ENCODE measurements around the gene CORIN. TPM values are rescaled to one million over a fixed set of nuclear protein-coding genes. Genes with fewer than 3 reads are reported as not detected.

CORIN gene
- total and polyA plus RNA-seq, 10 of the 15 experiments (the other 5 are each of a cell fraction or from before 2014, with no cell fraction given), result 0.02 to 0.45 (median 0.09) TPM; not detected in 3

DNA sequence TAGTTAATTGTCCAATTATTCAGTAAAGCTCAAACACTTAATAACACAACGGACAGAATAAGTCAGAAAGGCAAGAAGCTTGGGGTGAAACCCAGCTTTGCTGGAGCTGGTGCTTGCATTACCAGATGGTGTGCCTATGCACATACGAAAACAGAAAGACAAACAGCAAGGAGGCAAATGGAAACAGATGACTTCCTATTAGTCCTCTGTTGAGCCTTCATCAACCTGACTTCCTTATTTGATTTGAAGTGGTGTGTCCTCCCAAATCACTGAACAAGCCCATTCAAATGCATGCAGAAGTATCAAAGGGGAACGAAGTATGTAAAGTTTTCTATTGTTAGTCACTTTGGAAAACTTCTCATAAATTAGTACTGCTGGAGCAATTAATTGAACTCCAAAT lies 186.6 kb downstream of the CORIN start:
- Histone ChIP-seq H2AFZ (ENCODE audit: control insufficient read depth, low read depth, low read length) (no peak overlapping the region), H3K36me3 (ENCODE audit: control insufficient read depth in 2 of 2, insufficient read depth in 2 of 2, low read length in 1 of 2) (no peaks in the 10 kb centered on the region), H3K27ac (ENCODE audit: control insufficient read depth, insufficient read depth) (no peak overlapping the region), H4K20me1 (ENCODE audit: control insufficient read depth, insufficient read depth) (no peaks in the 10 kb centered on the region), H3K4me2 (ENCODE audit: control insufficient read depth, insufficient read depth) (no peak overlapping the region), H3K79me2 (ENCODE audit: control insufficient read depth, insufficient read depth, low read length) (no peaks in the 10 kb centered on the region), H3K9ac (ENCODE audit: control insufficient read depth, insufficient read depth, low read length) (no peak overlapping the region), H3K4me3 (no peak overlapping the region), H3K27me3 (replicated peaks in 1 of 2; ENCODE audit: control insufficient read depth in 2 of 2, insufficient read depth in 2 of 2, low read length in 1 of 2) (no peaks in the 10 kb centered on the region), H3K4me1 (ENCODE audit: control insufficient read depth, insufficient read depth, low read length) (no peaks in the 10 kb centered on the region), H3K9me3 (replicated peaks; ENCODE audit: control insufficient read depth, insufficient read depth, low read length) (no peaks in the 10 kb centered on the region)
- DNase-seq (ENCODE audit: low read depth, low spot score) (no peak), FAIRE-seq (no peak), ATAC-seq (no peak)
- RAD21 ChIA-PET (ENCODE audit: unreplicated experiment), result interaction anchor here (1.0 kb wide), 1 partner anchor 11 kb away, joined by 3 read pairs; no protein-coding TSS in a partner anchor
- intact Hi-C loops (cut with micrococcal nuclease; ENCODE audit: unreplicated experiment) (no loop called here), in situ Hi-C loops (cut with MboI) (no loop called here)
- TF ChIP-seq HSF1 (IDR thresholded peaks at IDR 0.05; ENCODE audit: low read depth, low read length), result no peak
- TF ChIP-seq STAT3 (IDR thresholded peaks at IDR 0.05; ENCODE audit: low read depth, low read length), result no peak
- TF ChIP-seq, protein P1, sequence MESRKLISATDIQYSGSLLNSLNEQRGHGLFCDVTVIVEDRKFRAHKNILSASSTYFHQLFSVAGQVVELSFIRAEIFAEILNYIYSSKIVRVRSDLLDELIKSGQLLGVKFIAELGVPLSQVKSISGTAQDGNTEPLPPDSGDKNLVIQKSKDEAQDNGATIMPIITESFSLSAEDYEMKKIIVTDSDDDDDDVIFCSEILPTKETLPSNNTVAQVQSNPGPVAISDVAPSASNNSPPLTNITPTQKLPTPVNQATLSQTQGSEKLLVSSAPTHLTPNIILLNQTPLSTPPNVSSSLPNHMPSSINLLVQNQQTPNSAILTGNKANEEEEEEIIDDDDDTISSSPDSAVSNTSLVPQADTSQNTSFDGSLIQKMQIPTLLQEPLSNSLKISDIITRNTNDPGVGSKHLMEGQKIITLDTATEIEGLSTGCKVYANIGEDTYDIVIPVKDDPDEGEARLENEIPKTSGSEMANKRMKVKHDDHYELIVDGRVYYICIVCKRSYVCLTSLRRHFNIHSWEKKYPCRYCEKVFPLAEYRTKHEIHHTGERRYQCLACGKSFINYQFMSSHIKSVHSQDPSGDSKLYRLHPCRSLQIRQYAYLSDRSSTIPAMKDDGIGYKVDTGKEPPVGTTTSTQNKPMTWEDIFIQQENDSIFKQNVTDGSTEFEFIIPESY (IDR thresholded peaks at IDR 0.05), result no peak
- no peak for TF ChIP-seq ZNF217 (IDR thresholded peaks at IDR 0.05)
- TF ChIP-seq SREBF2 (IDR thresholded peaks at IDR 0.05; ENCODE audit: low read length), result no peak
- no peak for TF ChIP-seq MTA3 (IDR thresholded peaks at IDR 0.05; ENCODE audit: borderline replicate concordance, low read length)
- TF ChIP-seq RFX5 (IDR thresholded peaks at IDR 0.05; ENCODE audit: low read depth, low read length), result no peak
- no peak for TF ChIP-seq FOXM1 (IDR thresholded peaks at IDR 0.05; ENCODE audit: low read depth, low read length)
- no peak for TF ChIP-seq NR2F1 (conservative IDR thresholded peaks at IDR 0.05)
- no peak for TF ChIP-seq PAX8 (IDR thresholded peaks at IDR 0.05)
- TF ChIP-seq SREBF1 (IDR thresholded peaks at IDR 0.05; ENCODE audit: low read length), result no peak
- no peak for TF ChIP-seq USF1 (IDR thresholded peaks at IDR 0.05; ENCODE audit: borderline replicate concordance, extremely low read length, insufficient read depth, low read depth, low read length)
- no peak for TF ChIP-seq CTCF (IDR thresholded peaks at IDR 0.05 in 2 of 3, conservative IDR thresholded peaks at IDR 0.05 in 1 of 3; ENCODE audit: control insufficient read depth in 2 of 3, extremely low read depth in 1 of 3, insufficient read depth in 1 of 3, low read depth in 3 of 3, low read length in 3 of 3)
- TF ChIP-seq ZZZ3 (IDR thresholded peaks at IDR 0.05; ENCODE audit: control insufficient read depth, insufficient read length, low read depth), result no peak
- TF ChIP-seq GABPA (IDR thresholded peaks at IDR 0.05; ENCODE audit: low read depth), result no peak
- no TSS peak for BruUV-seq (replicated peaks)
- 9% methylated on average over 3 of the region's 3 CpGs for WGBS (ENCODE audit: insufficient coverage, insufficient replicate concordance, low lambda C conversion rate, missing lambda C conversion rate)
- CTCF ChIA-PET, result interaction anchor here (1.1 to 2.5 kb wide), 4 partner anchors 12 to 162 kb away, joined by 3 to 8 read pairs (median 4); no protein-coding TSS in a partner anchor
- SMC1A ChIA-PET (ENCODE audit: uncharacterized antibody, unreplicated experiment), result no interaction called here
- POLR2A ChIA-PET, result no interaction called here

Measured in GM12878 (cell line).